Measurements from ENCODE around the gene MERTK.

MERTK gene

DNA sequence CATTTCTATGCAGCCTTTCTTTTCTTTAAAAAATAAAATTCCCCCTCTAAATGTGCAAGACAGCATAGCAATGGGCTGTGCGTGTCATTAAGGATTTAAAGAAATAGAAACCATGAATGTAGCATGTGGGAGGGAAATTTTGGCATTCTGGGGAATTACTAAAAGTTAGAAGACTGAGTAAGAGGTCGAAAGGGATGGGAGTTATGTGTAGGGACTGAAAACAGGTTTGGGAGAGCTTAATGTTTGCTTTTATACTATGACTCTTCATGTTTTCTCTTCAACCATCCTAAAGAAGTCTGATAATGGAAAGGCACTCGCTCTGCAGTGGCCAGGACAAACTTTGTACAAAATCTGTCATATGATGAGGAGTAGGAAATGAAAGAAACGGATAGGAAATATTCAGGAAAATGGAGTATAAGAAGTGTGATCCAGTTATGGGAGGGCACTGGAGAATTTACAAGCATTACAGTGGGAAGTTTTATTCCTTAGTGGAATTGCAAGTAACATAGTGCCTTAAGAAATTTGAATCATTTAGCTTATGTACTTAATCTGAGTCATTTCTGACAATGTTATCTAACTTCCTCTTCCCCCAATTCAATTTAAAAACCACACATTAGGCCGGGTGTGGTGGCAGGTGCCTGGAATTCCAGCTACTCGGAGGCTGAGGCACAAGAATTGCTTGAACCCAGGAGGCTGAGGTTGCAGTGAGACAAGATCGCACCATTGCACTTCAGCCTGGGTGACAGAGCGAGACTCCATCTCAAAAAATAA lies 177.3 kb downstream of the MERTK start:
- no peak for DNase-seq (ENCODE audit: low read depth)
- no peak for TF ChIP-seq CTCF (IDR thresholded peaks at IDR 0.05; ENCODE audit: low read depth, low read length, missing control alignments)

GRCh38 chr2:112077814-112078213 lies 179.4 kb downstream of the MERTK start:
- no peak for DNase-seq (ENCODE audit: low read depth)
- H3K4me3 ChIP-seq (ENCODE audit: low read depth, low read length), result no peak overlapping the region
- no peak for TF ChIP-seq CTCF (IDR thresholded peaks at IDR 0.05; ENCODE audit: low read depth, low read length, missing control alignments)

More for the DNA sequence above, 177.3 kb downstream of the MERTK start:
- no peak overlapping the region for H3K4me3 ChIP-seq (ENCODE audit: low read depth, low read length)

Data from GM12864 (cell line).